CD4-positive, alpha-beta T cell treated with Interleukin-21 for 1 hour (primary cell): ENCODE results near the gene PSMB7.
A peak's percentile ranks its signal among the peaks of the same experiment; 100 is the strongest.

Experiments used
- DNase-seq: peaks from one replicate; pipeline ENCODE4 v3.0.0-alpha.2; 2020

PSMB7 gene

GRCh38 chr9:124415102-124415851 lies at the start of gene PSMB7:
Gene PSMB7 (minus strand): TSS chr9:124415442. CDS start chr9:124415425, 17 bp downstream.
- peak; percentile 97 for DNase-seq

DNA sequence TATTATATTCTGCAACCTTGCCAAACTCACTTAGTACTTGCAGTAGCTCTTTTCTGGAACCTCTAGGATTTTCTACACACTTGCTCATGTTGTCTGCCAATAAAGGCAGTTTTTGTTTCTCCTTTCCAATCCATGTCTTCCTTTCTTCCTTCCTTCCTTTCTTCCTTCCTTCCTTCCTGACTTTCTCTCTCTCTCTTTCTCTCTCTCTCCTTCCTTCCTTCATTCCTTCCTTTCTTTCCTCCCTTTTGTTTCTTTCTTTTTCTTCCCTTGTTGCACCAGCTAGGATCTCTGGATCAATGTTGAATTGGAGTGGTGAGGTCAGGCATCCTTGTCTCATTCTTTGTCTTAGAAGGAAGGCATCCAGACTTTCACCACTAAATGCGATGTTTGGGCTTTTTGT lies 47.5 kb upstream of the PSMB7 start:
- DNase-seq: no peak

GRCh38 chr9:124458441-124458840 lies 43.2 kb upstream of the PSMB7 start:
- DNase-seq: no peak

DNA sequence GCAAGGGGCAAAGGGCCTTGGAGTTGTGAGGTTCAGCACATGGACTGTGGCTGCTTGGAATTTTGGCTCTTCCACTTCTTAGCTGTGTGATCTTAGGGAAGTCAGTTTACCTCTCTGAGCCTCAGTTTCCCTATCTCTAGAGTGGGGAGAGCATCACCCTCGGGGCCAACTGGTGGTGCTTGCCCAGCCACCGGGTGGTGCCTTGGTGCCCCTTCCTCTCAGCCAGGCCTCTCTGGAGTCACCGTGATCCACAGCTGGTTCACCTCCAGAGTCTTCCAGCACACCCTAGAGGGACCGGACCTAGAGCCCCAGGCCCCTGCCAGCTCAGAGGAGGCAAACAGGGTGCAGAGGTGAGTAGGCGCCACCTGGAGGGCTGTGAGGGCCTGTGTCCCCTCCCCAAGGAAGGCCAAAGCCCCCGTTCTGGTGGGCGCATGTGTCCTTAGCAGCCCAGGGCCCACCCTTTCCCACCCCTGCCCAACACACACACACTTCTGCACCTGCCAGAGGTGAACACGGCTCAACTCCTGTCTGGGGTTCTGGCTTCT lies 42.7 kb upstream of the PSMB7 start:
- no peak for DNase-seq

DNA sequence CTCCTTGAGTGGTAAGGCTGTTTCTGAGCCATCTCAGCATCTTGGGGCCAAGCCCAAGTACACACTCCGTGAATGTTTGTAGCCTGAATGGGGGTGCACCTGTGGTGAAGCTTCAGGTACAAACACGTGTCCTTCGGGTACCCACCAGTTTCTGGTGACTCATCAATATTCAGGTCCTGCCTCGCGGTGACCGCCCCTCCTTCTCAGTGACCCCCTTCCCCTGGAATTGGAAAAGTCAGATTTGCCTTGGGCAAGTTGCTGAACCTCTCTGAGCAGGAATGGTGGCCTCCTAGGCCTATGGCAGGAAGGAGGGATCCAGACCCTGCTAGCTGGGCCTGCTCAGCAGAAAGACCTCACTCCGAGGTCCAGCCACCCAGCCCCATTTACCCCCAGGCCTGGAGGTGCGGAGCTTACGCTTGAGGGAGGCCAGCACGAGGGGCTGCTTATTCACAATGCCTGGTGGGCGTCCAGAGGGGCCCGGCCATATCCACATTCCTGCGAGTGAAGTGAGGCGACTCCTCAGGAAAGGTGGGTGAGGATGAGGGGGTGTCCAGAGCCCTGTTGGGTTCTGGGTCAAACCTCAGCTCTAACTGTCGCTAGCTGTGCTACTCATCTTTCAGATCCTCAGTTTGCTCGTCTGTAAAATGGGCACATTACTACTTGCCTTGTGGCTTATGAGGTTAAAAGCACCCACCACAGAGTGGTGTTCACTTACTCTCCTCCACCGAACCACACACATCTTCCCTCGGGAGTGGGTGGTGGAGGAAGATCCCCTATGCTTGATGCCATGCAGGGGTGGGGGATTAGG lies 42.0 kb upstream of the PSMB7 start:
- DNase-seq: no peak

DNA sequence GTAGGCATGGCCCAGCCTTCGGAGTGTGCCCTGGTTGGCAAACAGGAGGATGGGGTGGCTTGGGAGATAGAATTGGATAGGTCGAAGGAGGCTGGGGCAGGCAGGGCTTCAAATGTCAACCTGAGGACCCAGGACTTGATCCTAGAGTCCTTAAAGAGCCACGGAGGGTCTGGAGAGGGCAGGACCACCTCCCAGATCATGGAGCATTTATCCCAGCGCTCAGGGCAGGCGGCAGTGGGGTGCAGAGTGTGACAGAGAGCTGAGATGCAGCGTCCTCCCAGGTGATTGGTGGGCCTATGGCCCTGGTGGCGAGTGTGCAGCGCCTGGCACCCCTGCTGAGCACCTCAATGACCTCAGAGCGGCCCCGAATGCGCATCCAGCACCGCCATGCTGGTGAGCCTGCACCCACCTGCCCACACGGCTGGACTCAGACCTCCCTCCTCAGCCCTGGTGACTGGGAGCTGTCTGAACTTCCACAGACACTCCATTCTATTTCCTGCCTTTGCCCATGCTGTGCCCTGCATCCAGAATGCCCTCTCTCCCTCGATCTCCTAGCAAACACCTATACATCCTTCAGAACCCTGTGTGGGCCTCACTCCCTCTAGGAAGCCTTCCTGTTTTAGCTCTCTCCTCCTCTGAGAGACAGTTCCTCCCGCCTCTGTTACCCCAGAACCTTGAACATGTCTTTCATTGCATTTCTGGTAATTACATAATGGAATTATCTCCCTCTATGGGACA lies 41.3 kb upstream of the PSMB7 start:
- DNase-seq: no peak

GRCh38 chr9:124455820-124456219 lies 40.6 kb upstream of the PSMB7 start:
- DNase-seq: no peak

- no peak for DNase-seq
Measured at GRCh38 chr9:124454791-124455443, 39.7 kb upstream of the PSMB7 start.

GRCh38 chr9:124454296-124454695 lies 39.1 kb upstream of the PSMB7 start:
- no peak for DNase-seq

- DNase-seq: no peak
Measured at GRCh38 chr9:124453586-124454191, 38.4 kb upstream of the PSMB7 start.

- DNase-seq: no peak
Measured at GRCh38 chr9:124452841-124453585, 37.8 kb upstream of the PSMB7 start.

- DNase-seq: no peak
Measured at GRCh38 chr9:124452326-124452725, 37.1 kb upstream of the PSMB7 start.

GRCh38 chr9:124450931-124451661 lies 35.9 kb upstream of the PSMB7 start:
- no peak for DNase-seq

DNA sequence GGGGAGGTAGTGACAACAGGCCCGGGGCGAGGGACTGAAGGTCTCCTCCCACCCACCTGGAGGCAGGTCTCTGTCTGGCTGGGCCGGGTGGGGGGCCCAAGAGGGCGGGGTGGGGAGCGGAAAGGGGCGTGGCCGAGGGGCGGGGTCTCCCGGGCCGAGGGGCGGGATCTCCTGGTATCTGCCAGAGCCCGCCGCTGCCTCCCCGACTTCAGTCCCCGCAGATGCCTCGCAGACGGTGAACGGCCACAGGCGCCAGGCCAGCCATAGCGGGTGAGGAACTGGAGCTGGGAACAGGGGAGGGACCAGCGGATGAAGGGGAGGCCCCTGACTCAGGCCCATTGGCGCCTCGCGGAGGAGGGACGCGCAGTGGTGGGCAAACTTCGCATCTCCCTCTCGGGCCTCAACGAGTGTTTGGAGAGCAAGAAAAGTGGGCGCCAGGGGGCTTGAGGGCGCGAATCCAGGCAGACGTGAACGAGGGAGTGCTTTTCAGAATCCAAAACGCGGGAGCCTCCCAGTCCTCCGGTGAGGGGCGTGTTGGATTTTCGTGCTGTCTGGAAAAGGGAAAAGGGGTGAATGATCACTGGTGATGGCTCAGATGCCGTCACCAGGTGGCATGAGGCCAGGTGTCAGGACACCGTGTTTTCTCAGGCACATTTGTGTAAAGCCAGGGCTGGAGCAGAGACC lies 35.1 kb upstream of the PSMB7 start, which contains the start of gene ADGRD2:
ADGRD2 (plus strand) TSS at position 211 of the 684 bp plus-strand sequence. CDS start 1,216 bp downstream, outside the sequence.
- DNase-seq: no peak

DNA sequence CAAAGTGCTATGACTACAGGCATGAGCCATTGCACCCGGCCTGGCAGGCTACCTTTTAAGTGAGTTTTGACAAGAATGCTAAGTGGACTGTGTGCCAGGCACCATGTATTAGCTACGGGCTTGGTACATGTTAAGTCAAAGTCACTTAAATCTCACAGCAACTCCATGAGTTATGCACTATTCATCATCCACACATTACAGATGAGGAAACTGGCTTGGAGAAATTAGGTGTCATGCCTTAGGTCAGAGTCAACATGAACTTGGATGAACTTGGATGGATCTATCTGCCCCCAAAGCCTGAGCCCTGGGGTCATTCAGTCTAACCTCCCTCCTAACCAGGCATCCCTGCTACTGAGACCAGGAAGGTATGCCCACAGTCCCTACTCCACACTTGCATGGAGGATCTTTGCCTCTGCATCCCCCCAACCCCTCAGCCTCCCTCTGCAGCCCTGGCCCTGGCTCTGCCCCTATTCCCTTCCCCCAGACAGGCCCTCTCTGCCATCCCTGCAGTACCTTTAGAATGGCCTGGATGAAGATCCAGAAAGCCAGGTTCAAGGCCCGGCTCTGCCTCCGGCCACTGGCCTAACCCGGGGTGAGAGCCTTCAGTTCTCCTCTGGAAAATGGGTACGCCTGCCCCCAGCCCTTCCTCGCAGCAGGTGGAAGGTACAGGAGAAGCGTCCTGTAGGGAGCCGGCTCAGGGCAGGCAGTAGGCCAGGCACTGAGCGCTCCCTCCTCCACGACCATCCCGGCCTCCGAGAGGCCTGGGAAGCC lies 34.3 kb upstream of the PSMB7 start:
- no peak for DNase-seq

DNA sequence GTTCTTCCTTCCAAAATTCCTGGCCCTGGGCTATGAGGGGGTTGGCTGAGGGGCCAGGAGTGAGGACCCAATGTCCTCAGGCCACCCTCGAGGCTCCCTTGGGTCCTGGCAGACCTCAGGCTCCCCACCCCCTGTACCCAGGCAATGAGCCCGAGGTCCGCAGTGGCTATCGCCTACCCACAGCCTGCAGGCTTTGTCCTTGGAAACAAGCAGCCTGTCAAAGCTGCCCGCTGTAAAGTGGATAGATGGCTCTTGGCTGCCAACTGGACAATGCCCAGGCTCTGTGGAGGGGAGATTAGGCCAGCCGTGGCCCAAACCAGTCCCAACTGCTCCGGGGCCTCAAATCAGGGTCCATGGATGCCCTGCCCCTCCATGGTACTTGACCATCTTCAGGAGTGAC lies 32.8 kb upstream of the PSMB7 start:
- no peak for DNase-seq

DNA sequence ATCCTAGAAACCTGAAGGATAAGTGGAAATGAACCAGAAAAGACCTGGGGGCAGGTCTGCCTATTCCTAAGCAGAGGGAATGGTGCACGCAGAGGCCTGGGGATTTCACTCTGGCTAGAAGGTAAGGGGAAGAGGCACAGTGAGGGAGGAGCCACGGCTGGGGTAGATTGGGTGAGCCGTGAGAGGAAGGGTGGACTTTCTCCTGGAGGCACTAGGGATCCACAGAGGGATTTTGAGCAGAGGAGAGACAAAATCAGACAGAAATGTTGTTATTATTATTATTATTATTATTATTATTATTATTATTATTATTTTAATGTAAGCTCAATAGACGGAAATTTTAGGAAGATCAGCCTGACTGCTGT lies 32.0 kb upstream of the PSMB7 start:
- no peak for DNase-seq

- DNase-seq: no peak
Measured at GRCh38 chr9:124444166-124444565, 28.9 kb upstream of the PSMB7 start.

DNA sequence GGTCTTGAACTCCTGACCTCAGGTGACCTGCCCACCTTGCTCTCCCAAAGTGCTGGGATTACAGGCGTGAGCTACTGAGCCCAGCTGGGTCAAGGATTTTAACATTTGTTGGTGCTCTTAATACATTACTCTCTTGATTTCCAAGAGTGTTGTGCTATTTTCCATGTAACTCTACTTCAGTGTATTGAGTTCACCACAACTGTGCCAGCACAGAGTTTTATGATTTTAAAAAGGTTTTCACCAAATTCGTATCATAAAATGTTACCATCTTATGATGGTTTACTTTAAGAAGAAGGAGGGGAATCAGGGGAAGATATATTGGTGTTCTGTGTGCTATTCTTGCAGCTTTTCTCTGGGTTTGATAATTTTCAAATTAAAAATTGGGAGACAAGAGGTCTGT lies 28.4 kb upstream of the PSMB7 start:
- no peak for DNase-seq
